CD4-positive, alpha-beta T cell treated with Interleukin-6 for 4 hours (primary cell): ENCODE data around the gene TNRC6A.
"Not testable (repeated sequence)": the region's sequence is repeated elsewhere in the genome, so short reads cannot be mapped to it uniquely, and the experiment has no call there.

Source experiments
- DNase-seq: peaks from one replicate; pipeline ENCODE4 v3.0.0-alpha.2; 2020; ENCODE audit warnings: mixed read lengths

Gene TNRC6A

DNA sequence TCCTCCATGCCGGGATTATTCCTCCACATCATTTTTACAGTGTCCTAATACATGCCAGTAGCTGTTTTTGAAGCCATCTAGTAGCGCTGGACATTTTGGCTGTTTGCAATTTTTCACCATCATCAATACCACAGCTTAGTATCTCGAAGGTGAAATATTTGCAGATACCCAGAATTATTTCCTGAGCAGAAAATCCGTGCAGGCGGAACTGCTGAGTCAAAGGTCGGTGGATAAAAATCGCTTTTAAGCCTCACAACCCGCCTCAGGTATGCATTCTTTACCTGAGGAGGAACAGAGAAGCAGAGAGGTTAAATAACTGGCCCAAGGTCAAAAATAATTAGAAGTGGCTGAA lies 584 bp upstream of the TNRC6A start:
- DNase-seq, result no peak

DNA sequence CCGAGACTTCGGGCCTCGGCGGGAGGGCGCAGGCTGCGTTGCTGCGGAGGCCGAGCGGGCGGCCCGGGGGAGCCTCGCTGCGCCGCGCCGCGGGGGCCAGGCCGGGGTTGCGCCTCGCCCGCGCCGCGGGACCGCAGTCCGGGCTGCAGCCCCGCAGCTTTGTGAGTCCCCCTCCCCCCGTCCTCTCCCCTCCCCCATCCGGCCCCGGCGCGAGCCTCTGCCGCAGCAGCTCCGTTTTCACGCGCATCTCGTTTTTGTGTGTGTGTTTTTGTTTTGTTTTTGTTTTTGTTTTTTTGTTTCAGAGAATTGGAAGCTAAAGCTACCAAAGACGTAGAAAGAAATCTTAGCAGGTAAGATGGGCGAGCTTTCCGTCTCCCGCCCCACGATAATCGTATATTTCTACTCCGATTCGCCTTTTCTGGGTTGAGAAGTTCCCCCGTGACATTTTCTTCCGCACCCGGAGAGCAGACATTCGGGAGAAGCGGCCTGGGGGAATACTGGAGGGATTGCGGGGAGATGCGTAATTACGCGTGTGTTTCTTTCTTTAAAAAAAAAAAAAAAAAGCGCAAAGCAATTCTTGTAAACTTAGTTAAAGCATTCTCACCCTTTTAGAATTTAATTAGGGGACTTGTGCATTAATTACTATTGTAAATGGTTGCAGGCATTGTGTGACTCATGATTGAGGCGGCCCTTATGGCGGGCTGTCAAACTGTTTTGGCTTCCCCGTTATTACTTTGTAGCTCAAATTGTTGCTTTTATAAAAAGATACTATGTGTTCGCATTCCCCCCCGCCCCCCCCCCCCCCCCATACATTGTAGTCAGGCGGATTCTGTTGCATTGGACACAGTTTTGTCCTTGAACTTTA lies 732 bp downstream of the TNRC6A start:
- DNase-seq, result peak; percentile 57

DNA sequence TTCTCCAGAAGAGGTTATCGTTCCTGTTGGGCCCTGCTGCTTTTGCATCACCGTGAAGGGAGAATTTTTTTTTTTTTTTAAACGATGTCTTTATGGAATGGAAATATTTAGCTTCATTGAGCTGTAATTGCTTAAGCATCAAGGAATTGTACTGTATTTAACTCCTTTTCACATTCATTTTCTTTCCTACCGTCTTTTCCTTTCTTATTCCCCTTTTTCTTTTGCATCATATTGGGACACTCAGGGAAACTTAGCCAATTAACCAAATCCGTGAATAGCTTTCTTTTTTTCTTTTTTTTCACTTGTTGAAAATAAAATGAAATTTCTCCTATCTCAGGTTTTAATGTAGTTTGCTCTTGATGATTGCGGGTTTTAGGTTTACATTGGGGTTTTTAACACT lies 1.5 kb downstream of the TNRC6A start:
- no peak for DNase-seq

DNA sequence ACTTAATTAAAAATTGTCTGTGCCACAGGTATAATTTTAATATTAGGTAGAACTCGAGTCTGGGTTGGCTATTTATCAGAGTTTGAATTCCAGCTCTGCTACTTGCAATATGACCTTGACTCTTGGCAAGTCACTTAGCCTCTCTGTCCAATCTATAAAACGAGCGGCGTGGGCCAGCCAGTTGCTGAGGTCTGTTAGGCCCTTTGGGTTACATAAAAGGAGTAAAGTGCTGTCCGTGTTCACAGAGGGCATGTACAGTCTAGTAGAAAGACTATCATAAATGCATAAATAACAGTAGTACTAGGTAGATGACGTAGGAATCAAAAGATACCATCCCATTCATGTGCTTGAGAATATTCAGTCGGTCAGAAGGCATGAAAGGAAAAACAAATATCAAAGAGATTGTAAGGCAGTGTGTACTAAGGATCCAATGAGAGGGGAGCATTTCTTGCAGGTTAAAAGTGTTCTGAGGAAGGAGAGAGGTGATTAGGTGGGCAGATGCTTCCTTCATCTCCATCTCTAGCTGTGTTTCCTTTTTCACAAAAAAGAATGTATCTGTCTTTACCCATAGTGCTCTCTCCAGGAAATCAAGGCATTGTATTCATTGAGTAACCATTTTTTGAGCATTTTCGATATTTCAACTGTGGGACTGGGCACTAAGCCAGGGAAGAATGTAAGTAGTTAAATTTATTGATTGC lies 2.4 kb downstream of the TNRC6A start:
- DNase-seq, result no peak

GRCh38 chr16:24734382-24734781 lies 4.9 kb downstream of the TNRC6A start:
- no peak for DNase-seq

GRCh38 chr16:24736758-24737157 lies 7.3 kb downstream of the TNRC6A start:
- no peak for DNase-seq

- DNase-seq, result no peak
These were observed 8.0 kb downstream of the TNRC6A start for GRCh38 chr16:24737391-24737871.

DNA sequence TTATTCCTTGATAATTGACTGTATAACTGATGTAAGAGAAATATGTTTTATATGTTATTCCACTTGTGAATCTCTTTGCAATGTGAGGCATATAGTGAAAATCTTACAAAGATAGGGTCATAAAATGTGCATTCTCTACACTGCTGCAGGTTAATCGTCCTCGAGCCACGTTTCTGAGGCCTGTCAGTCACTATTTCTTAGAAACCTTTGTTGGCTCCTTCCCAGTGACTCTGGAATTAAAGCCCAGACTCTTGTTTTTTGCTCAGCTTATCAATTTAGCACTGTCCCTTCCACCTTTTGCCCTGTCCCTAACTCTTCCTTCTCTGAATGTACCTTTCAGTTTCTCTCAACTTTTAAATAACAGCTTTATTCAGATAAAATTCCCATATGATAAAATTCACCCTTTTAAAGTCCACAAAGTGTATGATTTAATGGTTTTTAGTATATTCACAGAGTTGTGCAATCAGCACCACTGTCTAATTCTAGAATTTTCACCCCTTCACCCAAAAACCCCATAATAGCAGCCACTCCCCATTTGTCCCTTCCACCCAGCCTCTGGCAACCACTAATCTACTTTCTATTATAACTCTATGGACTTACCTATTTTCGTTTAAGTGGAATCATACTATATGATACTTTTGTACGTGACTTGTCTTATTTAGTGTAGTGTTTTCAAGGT lies 8.6 kb downstream of the TNRC6A start:
- no peak for DNase-seq

- DNase-seq, result no peak
These were observed 9.4 kb downstream of the TNRC6A start for GRCh38 chr16:24738895-24739294.

DNA sequence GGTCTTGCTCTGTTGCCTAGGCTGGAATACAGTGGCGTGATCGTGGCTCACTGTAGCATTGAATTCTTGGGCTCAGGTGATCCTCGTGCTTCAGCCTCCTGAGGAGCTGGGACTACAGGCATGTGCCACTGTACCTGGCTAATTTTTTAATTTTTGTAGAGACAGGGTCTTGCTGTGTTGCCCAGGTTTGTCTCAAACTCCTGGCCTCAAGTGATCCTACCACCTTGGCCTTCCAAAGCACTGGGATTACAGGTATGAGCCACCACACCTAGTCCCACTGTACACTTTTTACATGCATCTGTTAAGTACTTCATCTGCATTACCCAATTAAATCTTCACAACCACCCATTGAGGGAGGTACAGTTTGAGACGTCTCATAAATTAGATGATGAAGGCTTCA lies 12.4 kb downstream of the TNRC6A start:
- DNase-seq, result no peak

- not testable (repeated sequence) for DNase-seq
These were observed 13.2 kb downstream of the TNRC6A start for GRCh38 chr16:24742610-24743009.

DNA sequence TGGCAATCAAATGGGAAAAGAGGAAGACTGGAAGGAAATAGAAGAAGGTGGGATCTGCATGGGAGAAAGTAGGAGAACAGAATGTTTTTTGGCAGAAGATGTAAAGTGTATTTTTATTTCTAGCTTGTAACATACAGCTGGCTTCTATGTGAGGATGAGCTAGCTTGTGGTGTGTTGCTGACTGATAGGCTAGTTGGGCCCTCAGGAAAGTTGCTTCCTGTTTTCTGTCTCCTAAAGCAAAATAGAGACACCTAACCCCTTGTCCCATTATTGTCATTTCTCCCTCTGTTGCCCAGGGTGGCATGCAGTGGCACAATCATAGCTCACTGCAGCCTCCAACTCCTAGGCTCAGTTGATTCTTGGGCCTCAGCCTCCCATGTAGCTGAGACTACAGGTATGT lies 15.9 kb downstream of the TNRC6A start:
- DNase-seq, result no peak

GRCh38 chr16:24745791-24746190 lies 16.3 kb downstream of the TNRC6A start:
- DNase-seq, result no peak

- DNase-seq, result no peak
These were observed 18.0 kb downstream of the TNRC6A start for GRCh38 chr16:24747441-24747840.

DNA sequence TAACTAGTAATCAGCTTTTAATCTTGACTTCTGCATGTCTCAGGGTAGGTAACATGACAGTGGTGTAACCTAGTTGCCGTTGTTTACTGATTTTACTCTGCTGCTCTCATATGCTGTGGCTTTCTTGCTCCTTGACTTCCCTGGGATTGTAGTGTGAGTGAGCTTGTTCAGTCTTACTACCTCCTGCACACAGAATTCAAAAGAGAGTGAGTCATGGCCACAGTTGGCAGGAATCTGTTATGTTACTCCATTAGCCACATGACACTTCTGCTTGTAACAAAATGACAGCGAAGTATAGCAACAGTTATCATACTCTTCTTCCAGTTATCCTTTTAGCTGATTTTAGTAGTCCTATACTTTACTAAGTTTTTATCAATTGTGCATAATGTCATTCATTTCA lies 18.8 kb downstream of the TNRC6A start:
- peak; percentile 25 for DNase-seq

GRCh38 chr16:24749310-24749709 lies 19.9 kb downstream of the TNRC6A start:
- no peak for DNase-seq

DNA sequence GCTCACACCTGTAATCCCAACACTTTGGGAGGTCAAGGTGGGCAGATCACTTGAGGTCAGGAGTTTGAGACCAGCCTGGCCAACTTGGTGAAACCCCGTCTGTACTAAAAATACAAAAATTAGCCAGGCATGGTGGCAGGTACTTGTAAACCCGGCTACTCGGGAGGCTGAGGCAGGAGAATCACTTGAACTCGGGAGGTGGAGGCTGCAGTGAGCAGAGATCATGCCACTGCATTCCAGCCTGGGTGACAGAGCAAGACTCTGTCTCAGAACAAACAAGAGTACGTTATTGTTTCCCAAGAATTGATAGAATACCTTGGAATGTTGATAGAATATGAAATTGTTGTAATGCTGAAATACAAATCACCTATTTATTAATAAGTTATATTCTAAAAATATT lies 20.4 kb downstream of the TNRC6A start:
- not testable (repeated sequence) for DNase-seq

DNA sequence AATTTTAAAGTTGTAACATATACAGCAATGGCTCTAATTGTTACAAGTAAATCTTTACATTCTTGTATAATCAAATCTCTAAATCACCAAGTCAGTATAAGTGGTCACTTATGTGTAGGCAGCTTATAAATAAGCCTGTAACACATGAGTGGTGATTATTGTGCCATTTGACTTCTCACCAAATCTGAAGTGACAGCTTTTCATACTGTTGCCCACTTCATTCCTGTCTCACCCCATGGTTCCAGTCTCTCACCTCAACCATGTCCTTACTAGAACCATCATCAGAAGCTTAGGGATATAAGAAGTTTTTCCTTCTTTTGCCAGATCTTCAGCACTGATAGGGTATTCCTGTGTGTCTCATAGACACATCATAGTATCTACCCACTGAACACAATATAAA lies 23.5 kb downstream of the TNRC6A start:
- DNase-seq, result no peak

DNA sequence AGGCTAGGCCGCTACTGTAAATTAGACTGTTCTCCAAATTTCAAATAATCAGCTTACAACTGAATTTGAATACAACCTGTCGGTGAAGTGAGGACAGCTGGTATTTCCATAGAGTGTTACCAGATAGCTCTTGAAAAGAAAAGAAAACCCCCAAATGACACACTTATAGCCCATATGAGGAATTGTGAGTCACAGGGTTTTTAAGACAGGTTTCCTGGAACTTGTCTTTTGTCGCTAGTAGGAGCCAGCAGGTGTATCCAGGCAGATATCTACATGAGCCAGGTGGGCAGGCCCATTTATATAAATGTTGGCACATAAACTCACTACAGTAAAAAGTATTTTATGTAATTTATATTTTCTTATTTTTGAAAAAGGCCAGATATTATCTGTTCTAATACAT lies 24.0 kb downstream of the TNRC6A start:
- peak; percentile 15 for DNase-seq

GRCh38 chr16:24754543-24754942 lies 25.1 kb downstream of the TNRC6A start:
- DNase-seq, result no peak

DNA sequence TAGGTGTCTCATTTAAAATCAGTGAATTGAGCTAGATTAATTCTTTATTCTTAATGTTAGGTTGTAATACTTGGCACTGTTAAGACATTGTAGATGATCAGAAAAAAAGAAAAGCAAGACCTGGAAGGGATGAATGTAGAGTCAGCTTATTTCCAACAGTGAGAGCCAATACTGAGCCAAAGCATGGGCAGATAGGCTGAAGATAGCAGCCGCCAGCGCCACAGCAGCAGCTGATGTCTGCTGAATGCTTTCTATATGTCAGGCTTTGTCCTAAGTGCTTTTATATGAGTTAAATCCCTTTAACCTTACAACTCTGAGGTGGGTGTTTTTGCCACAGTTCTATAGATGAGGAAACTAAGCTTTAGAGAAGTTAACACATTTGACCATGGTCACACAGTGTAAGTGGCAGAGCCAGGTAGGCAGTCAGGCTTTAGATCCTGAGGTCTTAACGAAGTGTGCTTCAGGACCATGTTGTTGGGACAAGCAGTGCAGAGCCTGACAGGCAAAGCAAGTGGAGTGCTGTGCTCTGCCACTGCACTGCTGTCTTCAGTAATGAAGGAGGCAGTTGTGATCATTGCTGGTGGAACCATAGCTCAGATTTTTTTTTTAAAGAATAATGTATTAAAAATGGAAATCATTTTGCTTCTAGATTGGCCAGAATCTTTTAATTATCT lies 25.9 kb downstream of the TNRC6A start:
- DNase-seq, result no peak

DNA sequence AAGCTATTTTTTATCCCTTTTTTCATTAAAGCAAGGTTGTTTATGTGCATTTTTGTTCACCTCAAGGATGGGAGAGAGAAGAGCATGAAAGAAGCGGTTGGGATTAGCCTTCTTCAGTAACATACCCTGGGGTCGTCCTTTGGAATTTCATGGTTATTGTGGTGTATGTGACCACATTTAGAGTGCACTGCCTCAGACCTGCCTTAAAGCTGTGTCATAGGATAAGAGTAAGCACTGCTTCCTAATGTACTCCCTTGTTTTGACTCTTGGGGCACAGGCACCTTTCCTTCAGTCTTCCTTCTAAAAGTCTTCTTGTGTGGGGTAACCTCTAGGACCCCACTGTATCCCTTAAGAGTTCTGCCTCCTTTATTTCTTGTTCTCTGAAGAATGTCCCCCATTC lies 28.9 kb downstream of the TNRC6A start:
- no peak for DNase-seq

GRCh38 chr16:24759006-24759405 lies 29.6 kb downstream of the TNRC6A start:
- DNase-seq, result no peak
